HG03521 (cell line): ENCODE results near the gene S1PR3.

Experiments
- ATAC-seq: cut with Tn5 transposase; IDR thresholded peaks from one replicate; pipeline ENCODE4 v1.9.1; 2021; ENCODE audit warnings: mild to moderate bottlenecking, moderate library complexity; ENCODE audit not compliant: unreplicated experiment

The S1PR3 gene

GRCh38 chr9:89008055-89008743, 16.9 kb downstream of the S1PR3 start:
- no peak for ATAC-seq

GRCh38 chr9:89008744-89009545, 17.7 kb downstream of the S1PR3 start:
- no peak for ATAC-seq

GRCh38 chr9:89009546-89009840, 18.2 kb downstream of the S1PR3 start:
- ATAC-seq, result no peak

GRCh38 chr9:89010056-89010455, 18.8 kb downstream of the S1PR3 start:
- ATAC-seq, result no peak

GRCh38 chr9:89010526-89011111, 19.4 kb downstream of the S1PR3 start:
- ATAC-seq, result no peak

GRCh38 chr9:89011683-89012082, 20.4 kb downstream of the S1PR3 start:
- no peak for ATAC-seq

GRCh38 chr9:89012294-89013042, 21.2 kb downstream of the S1PR3 start:
- no peak for ATAC-seq

GRCh38 chr9:89013660-89014059, 22.4 kb downstream of the S1PR3 start:
- ATAC-seq, result no peak

- no peak for ATAC-seq
Measured at GRCh38 chr9:89014153-89014552, 22.9 kb downstream of the S1PR3 start.

GRCh38 chr9:89015336-89015735, 24.1 kb downstream of the S1PR3 start:
- ATAC-seq, result no peak

GRCh38 chr9:89020754-89021153, 29.5 kb downstream of the S1PR3 start:
- no peak for ATAC-seq

- ATAC-seq, result no peak
Measured at GRCh38 chr9:89021154-89021803, 30.0 kb downstream of the S1PR3 start.

- no peak for ATAC-seq
Measured at GRCh38 chr9:89022001-89022759, 30.9 kb downstream of the S1PR3 start.

GRCh38 chr9:89022902-89023301, 31.6 kb downstream of the S1PR3 start:
- ATAC-seq, result no peak

- no peak for ATAC-seq
Measured at GRCh38 chr9:89023740-89024139, 32.5 kb downstream of the S1PR3 start.

GRCh38 chr9:89024727-89025126, 33.5 kb downstream of the S1PR3 start:
- no peak for ATAC-seq

- no peak for ATAC-seq
Measured at GRCh38 chr9:89025553-89025952, 34.3 kb downstream of the S1PR3 start.

- no peak for ATAC-seq
Measured at GRCh38 chr9:89026876-89027275, 35.6 kb downstream of the S1PR3 start.

- no peak for ATAC-seq
Measured at GRCh38 chr9:89029788-89030187, 38.5 kb downstream of the S1PR3 start.

GRCh38 chr9:89032173-89032572, 40.9 kb downstream of the S1PR3 start:
- no peak for ATAC-seq
